Naive thymus-derived CD4-positive, alpha-beta T cell (primary cell): ENCODE results near the gene CKAP5. TPM values are rescaled to one million over a fixed set of nuclear protein-coding genes. Genes with fewer than 3 reads are reported as not detected.

Experiments used
- ATAC-seq: fragments of 150-1000 bp; cut with Tn5 transposase; 2 replicates; pipeline ENCODE4 v1.10.0; 2021; ENCODE audit warnings: mild to moderate bottlenecking, moderate library complexity
- CTCF ChIA-PET: fragments of 350-600 bp; sonication (Branson Sonifier 250); formaldehyde crosslinking; loops from one replicate; lab custom pipeline; 2021; ENCODE audit warnings: antibody characterized with exemption; lab: Charles Lee
- POLR2A ChIA-PET: fragments of 350-600 bp; sonication (Branson Sonifier 250); formaldehyde crosslinking; loops from one replicate; lab custom pipeline; 2021; ENCODE audit warnings: antibody characterized with exemption, inconsistent platforms; lab: Charles Lee
- DNase-seq, 9 donors: peaks; one replicate each; pipeline versions ENCODE4 v3.0.0 to v3.0.0-alpha.2; 2020 to 2022; ENCODE audit warnings: mixed read lengths in 1 of 9
- H3K27ac ChIP-seq: one replicate; pipeline ENCODE4 v1.7.0; 2013; ENCODE audit warnings: mild to moderate bottlenecking, low read depth, low read length, moderate library complexity
- H3K27me3 ChIP-seq, 2 donors: one replicate each; pipeline ENCODE4 v1.7.0; 2013; ENCODE audit warnings: low read length in 2 of 2, mild to moderate bottlenecking in 2 of 2, moderate library complexity in 2 of 2; ENCODE audit not compliant: control insufficient read depth in 2 of 2, insufficient read depth in 2 of 2
- H3K36me3 ChIP-seq, 3 experiments: 1 replicate in 2 of 3; 2 replicates in 1 of 3; pipeline ENCODE4 v1.7.0; 2013; ENCODE audit warnings: low read length in 3 of 3, mild to moderate bottlenecking in 3 of 3, moderate library complexity in 1 of 3; ENCODE audit not compliant: insufficient read depth in 3 of 3, control insufficient read depth in 2 of 3
- H3K4me1 ChIP-seq, 2 donors: one replicate each; pipeline ENCODE4 v1.7.0; 2013; ENCODE audit warnings: low read length in 2 of 2, mild to moderate bottlenecking in 2 of 2, moderate library complexity in 1 of 2; ENCODE audit not compliant: control insufficient read depth in 2 of 2, insufficient read depth in 2 of 2
- H3K4me3 ChIP-seq: 2 replicates; pipeline ENCODE4 v1.7.0; 2013; ENCODE audit warnings: mild to moderate bottlenecking, low read length
- H3K9me3 ChIP-seq, 3 experiments: 1 replicate in 2 of 3; 2 replicates in 1 of 3; pipeline ENCODE4 v1.7.0; 2013; ENCODE audit warnings: low read length in 3 of 3; ENCODE audit not compliant: control insufficient read depth in 2 of 3
- H3K27ac Mint-ChIP-seq, 9 donors: one replicate each; pipeline ENCODE4 v1.8.0; 2020 to 2022; ENCODE audit warnings: mixed read lengths in 9 of 9, mild to moderate bottlenecking in 8 of 9, moderate library complexity in 5 of 9, inconsistent platforms in 2 of 9
- H3K27me3 Mint-ChIP-seq, 5 donors: one replicate each; pipeline ENCODE4 v1.8.0; 2021 to 2022; ENCODE audit warnings: mixed read lengths in 5 of 5, mild to moderate bottlenecking in 1 of 5
- H3K36me3 Mint-ChIP-seq, 5 donors: one replicate each; pipeline ENCODE4 v1.8.0; 2020 to 2022; ENCODE audit warnings: mixed read lengths in 5 of 5, mild to moderate bottlenecking in 3 of 5, inconsistent platforms in 1 of 5
- H3K4me1 Mint-ChIP-seq, 7 donors: one replicate each; pipeline ENCODE4 v1.8.0; 2020 to 2022; ENCODE audit warnings: mixed read lengths in 7 of 7, mild to moderate bottlenecking in 3 of 7, inconsistent platforms in 1 of 7
- H3K4me3 Mint-ChIP-seq, 10 donors: one replicate each; pipeline ENCODE4 v1.8.0; 2020 to 2022; ENCODE audit warnings: mild to moderate bottlenecking in 10 of 10, mixed read lengths in 10 of 10, moderate library complexity in 6 of 10, inconsistent platforms in 2 of 10
- H3K9me3 Mint-ChIP-seq, 11 donors: one replicate each; pipeline ENCODE4 v1.8.0; 2020 to 2022; ENCODE audit warnings: mixed read lengths in 11 of 11, mild to moderate bottlenecking in 4 of 11, inconsistent platforms in 1 of 11, moderate library complexity in 1 of 11
- intact Hi-C, 2 donors: fragments of 100-400 bp; cut with micrococcal nuclease; formaldehyde crosslinking; loops; one replicate each; pipeline ENCODE4 v1.15.1; 2023
- polyA plus RNA-seq, 2 donors: library from polyadenylated mRNA; unstranded; fragments of 300-500 nt; fragmentation: Illumina TruSeq; gene quantifications; one replicate each; pipeline ENCODE4 v1.2.3, GENCODE V29; 2021
- total RNA-seq, 6 experiments: library from RNA in 5 of 6; stranded (reverse) in 5 of 6; gene quantifications; 1 replicate in 5 of 6; 2 replicates in 1 of 6; pipeline ENCODE4 v1.2.3 and lab custom pipeline; 2021 to 2026

CKAP5 gene
- total and polyA plus RNA-seq, 7 experiments from 2014 or later = 10.9 to 126 (median 45.2) TPM

GRCh38 chr11:46857666-46858065, 11.6 kb upstream of the CKAP5 start:
- H3K27me3 ChIP-seq = no peaks in the 10 kb centered on the region
- H3K4me3 ChIP-seq = no peak overlapping the region
- Mint-ChIP-seq H3K27ac (no peak overlapping the region), H3K4me1 (peaks cover 0 to 2% (median 0%) of the 10 kb centered on the region in 7 donors), H3K27me3 (peaks cover 0 to 3% (median 0%) of the 10 kb centered on the region in 5 donors), H3K36me3 (no peaks in the 10 kb centered on the region), H3K9me3 (no peaks in the 10 kb centered on the region), H3K4me3 (no peak overlapping the region)
- intact Hi-C loops = no loop called here
- DNase-seq (no peak), ATAC-seq (no peak)
- no peak overlapping the region for H3K27ac ChIP-seq
- H3K36me3 ChIP-seq = no peaks in the 10 kb centered on the region
- CTCF ChIA-PET = no interaction called here
- POLR2A ChIA-PET = no interaction called here
- H3K9me3 ChIP-seq = no peaks in the 10 kb centered on the region
- no peaks in the 10 kb centered on the region for H3K4me1 ChIP-seq

- Mint-ChIP-seq H3K36me3 (no peaks in the 10 kb centered on the region), H3K4me1 (peaks cover 0 to 2% (median 0%) of the 10 kb centered on the region in 7 donors), H3K9me3 (no peaks in the 10 kb centered on the region), H3K27ac (no peak overlapping the region), H3K4me3 (no peak overlapping the region), H3K27me3 (peaks cover 0 to 3% (median 0%) of the 10 kb centered on the region in 5 donors)
- CTCF ChIA-PET = no interaction called here
- H3K27me3 ChIP-seq = no peaks in the 10 kb centered on the region
- no peak overlapping the region for H3K4me3 ChIP-seq
- DNase-seq (no peak), ATAC-seq (peak; percentile 50)
- intact Hi-C loops = no loop called here
- no peaks in the 10 kb centered on the region for H3K4me1 ChIP-seq
- H3K9me3 ChIP-seq = no peaks in the 10 kb centered on the region
- H3K27ac ChIP-seq = no peak overlapping the region
- POLR2A ChIA-PET = no interaction called here
- no peaks in the 10 kb centered on the region for H3K36me3 ChIP-seq
Measured at GRCh38 chr11:46856605-46857343, 10.7 kb upstream of the CKAP5 start.

GRCh38 chr11:46855863-46856262, 9.8 kb upstream of the CKAP5 start:
- Histone ChIP-seq H3K9me3 (no peaks in the 10 kb centered on the region), H3K4me3 (no peak overlapping the region), H3K4me1 (no peaks in the 10 kb centered on the region), H3K27me3 (no peaks in the 10 kb centered on the region), H3K27ac (no peak overlapping the region), H3K36me3 (no peaks in the 10 kb centered on the region)
- H3K36me3 Mint-ChIP-seq = no peaks in the 10 kb centered on the region
- peaks cover 0 to 2% (median 0%) of the 10 kb centered on the region in 11 donors for H3K9me3 Mint-ChIP-seq
- ChIA-PET POLR2A (no interaction called here), CTCF (interaction anchor here (0.7 kb wide), 1 partner anchor 266 kb away, joined by 3 read pairs; no protein-coding TSS in a partner anchor)
- no peak for DNase-seq
- H3K27ac Mint-ChIP-seq = no peak overlapping the region
- H3K27me3 Mint-ChIP-seq = peaks cover 0 to 3% (median 0%) of the 10 kb centered on the region in 5 donors
- H3K4me3 Mint-ChIP-seq = no peak overlapping the region
- peaks cover 0 to 2% (median 0%) of the 10 kb centered on the region in 7 donors for H3K4me1 Mint-ChIP-seq
- no peak for ATAC-seq
- intact Hi-C loops = no loop called here

- DNase-seq = no peak
- Mint-ChIP-seq H3K4me1 (peaks cover 0 to 2% (median 0%) of the 10 kb centered on the region in 7 donors), H3K9me3 (peaks cover 0 to 2% (median 0%) of the 10 kb centered on the region in 11 donors), H3K4me3 (no peak overlapping the region), H3K36me3 (no peaks in the 10 kb centered on the region), H3K27me3 (no peaks in the 10 kb centered on the region), H3K27ac (no peak overlapping the region)
- no peak for ATAC-seq
- H3K9me3 ChIP-seq = no peaks in the 10 kb centered on the region
- intact Hi-C loops = no loop called here
- H3K36me3 ChIP-seq = no peaks in the 10 kb centered on the region
- H3K27ac ChIP-seq = no peak overlapping the region
- no peaks in the 10 kb centered on the region for H3K4me1 ChIP-seq
- no peak overlapping the region for H3K4me3 ChIP-seq
- no peaks in the 10 kb centered on the region for H3K27me3 ChIP-seq
- ChIA-PET CTCF (no interaction called here), POLR2A (no interaction called here)
Measured at GRCh38 chr11:46855167-46855566, 9.1 kb upstream of the CKAP5 start.

GRCh38 chr11:46850829-46851380, 4.8 kb upstream of the CKAP5 start:
- H3K4me3 ChIP-seq = no peak overlapping the region
- H3K27ac ChIP-seq = no peak overlapping the region
- no peaks in the 10 kb centered on the region for H3K27me3 ChIP-seq
- Mint-ChIP-seq H3K27ac (no peak overlapping the region), H3K4me1 (peaks cover 4 to 12% (median 11%) of the 10 kb centered on the region in 7 donors), H3K9me3 (peaks cover 0 to 2% (median 0%) of the 10 kb centered on the region in 11 donors), H3K36me3 (no peaks in the 10 kb centered on the region), H3K27me3 (no peaks in the 10 kb centered on the region), H3K4me3 (no peak overlapping the region)
- H3K9me3 ChIP-seq = no peaks in the 10 kb centered on the region
- no peaks in the 10 kb centered on the region for H3K36me3 ChIP-seq
- H3K4me1 ChIP-seq = no peaks in the 10 kb centered on the region
- POLR2A ChIA-PET = no interaction called here
- intact Hi-C loops = no loop called here
- CTCF ChIA-PET = no interaction called here
- no peak for ATAC-seq
- DNase-seq = no peak

GRCh38 chr11:46849631-46850030, 3.6 kb upstream of the CKAP5 start:
- Mint-ChIP-seq H3K36me3 (peaks cover 0 to 4% (median 0%) of the 10 kb centered on the region in 5 donors), H3K27me3 (no peaks in the 10 kb centered on the region), H3K4me1 (peaks cover 12 to 21% (median 18%) of the 10 kb centered on the region in 7 donors), H3K4me3 (no peak overlapping the region), H3K9me3 (peaks cover 0 to 2% (median 0%) of the 10 kb centered on the region in 11 donors), H3K27ac (no peak overlapping the region)
- Histone ChIP-seq H3K4me1 (peaks cover 0 to 8% of the 10 kb centered on the region in 2 donors), H3K4me3 (no peak overlapping the region), H3K27me3 (no peaks in the 10 kb centered on the region), H3K36me3 (no peaks in the 10 kb centered on the region), H3K9me3 (no peaks in the 10 kb centered on the region), H3K27ac (no peak overlapping the region)
- intact Hi-C loops = loop anchor here in 1 of 2 donors (10.0 kb wide), 1 partner anchor 705 kb away; the partner anchor contains the start of gene CELF1
- POLR2A ChIA-PET = no interaction called here
- CTCF ChIA-PET = no interaction called here
- ATAC-seq (no peak), DNase-seq (no peak)
